NCI-H82 (cell line): ENCODE data around the gene ISCA2.

Source experiments
- DNase-seq: peaks from one replicate; lab custom pipeline; 2025; lab: John Stamatoyannopoulos, UW

ISCA2 gene

DNA sequence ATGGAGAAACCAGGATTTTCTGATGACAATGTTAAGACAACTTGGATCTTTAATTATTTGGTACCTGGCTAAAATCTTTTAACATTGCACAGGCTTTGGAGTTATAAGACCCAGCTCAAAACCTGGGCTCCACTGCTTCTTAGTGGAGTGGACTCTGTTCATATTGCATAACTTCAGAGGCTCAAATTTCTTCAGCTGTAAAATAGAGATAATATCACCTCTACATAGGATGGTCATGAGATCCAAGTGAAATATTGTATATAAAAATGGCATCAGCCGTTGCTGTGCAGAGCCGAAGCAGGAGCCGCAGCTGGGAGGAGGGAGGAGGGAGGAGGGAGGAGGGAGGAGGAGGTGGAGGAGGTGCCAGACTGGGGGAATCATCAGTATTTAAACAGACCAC is 11.0 kb upstream of the ISCA2 start:
- DNase-seq = no peak

DNA sequence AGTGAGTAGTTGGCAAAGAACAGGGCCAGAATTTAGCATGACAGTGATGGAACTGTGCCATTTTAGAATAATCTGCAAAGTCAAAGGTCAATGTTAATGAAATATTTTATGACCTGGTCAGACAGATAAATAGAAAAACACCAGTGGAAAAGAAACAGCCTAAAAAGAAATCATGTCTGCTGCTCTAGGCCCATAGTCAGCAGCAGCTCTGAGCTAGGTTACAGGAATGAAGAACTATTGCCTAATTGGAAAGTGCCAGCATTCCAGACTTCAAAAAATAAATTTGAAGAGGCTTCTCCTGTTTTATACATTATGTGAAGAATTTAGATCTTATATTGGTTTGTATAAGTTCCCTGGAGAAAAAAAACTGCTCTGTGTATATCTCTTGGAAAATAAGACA is 10.2 kb upstream of the ISCA2 start:
- DNase-seq = no peak

DNA sequence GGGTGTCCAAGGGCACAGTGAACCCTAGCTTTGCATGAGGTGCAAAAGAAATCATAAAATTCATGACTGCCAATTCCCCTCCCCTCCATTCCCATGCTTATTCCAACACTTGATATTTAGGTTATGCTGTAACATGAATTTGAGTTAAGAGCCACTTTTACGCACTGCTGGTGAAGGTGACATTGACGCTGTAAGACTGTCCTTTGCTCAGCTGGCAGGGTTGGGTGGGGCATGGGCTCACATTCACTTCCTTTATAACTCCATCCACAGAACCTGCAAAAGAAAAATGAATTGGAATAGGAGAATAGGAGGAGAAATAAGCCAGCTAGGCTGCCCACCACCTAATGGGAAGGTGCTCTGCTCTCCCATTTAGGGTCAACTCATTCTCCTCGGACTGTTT is 7.4 kb upstream of the ISCA2 start:
- no peak for DNase-seq

DNA sequence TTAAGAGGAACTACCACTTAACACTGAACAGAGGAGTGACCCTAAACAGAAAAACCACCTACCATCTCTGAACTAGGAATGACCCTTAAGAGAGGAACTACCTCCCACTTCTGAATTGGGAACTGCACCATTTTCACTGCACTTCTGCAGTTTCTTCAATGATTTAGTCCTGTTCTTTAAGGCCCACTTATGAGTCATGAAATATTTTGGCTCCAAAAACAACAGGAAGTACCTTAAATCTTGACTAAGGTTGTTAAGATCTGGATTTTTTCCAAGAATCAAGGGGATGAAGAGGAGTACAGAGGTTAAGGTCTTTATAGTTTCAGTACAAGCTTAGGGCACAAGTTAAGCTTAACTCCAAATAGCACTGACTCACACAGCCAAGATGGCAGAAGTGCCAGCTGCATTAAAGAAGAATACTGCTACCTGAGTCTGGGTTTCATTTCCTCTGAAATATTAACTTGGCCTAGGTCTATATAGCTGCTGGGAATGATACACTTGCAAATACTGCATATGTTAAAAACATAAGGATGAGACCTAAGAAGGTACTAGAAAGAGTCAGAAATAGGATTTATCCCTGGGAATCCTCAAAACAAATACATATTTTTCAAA is 4.7 kb upstream of the ISCA2 start:
- no peak for DNase-seq

DNA sequence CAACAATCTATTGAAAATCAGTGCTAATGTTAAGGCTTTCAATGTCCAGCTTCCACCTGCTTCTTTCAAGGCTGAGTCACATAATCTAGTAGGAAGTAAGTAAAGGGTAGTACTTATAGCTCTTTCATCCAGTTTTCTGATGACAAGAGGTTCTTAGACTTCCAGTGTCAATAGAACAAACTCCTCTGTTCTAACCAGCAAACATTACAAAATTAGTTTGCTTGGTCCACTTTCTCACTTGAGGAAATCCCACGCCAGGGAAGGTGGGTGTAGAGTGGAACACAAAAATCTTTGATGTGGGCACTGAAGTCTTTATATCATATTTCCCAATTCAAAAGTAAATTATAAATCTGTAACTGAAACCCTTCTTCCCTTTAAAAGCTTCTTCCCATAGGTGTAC is 3.1 kb upstream of the ISCA2 start:
- DNase-seq = no peak

DNA sequence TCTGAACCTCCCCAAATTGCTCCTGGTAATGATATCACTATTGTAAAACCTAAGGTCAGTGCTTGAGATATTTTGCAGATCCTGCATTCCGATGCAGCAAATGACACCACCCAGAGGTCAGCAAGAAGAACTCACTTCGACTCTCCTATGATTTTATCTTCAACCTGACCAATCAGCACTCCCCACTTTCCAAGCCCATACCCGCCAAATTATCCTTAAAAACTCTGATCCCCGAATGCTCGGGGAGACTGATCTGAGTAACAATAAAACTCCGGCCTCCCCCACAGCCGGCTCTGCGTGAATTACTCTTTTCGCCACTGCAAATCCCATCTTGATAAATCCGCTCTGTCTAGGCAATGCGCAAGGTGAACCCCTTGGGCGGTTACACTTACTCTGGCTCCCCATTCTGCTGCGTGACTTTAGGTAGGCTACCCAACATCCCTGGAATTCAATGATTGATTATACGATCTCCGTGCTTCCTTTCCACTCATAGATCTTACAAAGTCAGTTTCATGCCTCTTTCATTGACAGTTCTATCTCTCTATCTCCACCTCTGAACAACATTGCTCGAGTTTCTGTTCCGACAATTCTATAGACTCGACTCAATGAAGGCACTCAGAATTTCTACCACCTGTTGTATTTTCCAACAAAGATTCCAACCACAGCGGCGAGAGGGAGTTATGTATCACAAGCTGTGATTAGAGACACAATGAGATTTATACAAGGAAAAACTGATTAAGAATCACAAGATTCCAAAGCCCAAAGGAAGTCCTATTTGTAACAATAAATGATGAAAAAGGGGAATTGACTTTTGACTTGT is 1.4 kb upstream of the ISCA2 start:
- peak; percentile 47 for DNase-seq

DNA sequence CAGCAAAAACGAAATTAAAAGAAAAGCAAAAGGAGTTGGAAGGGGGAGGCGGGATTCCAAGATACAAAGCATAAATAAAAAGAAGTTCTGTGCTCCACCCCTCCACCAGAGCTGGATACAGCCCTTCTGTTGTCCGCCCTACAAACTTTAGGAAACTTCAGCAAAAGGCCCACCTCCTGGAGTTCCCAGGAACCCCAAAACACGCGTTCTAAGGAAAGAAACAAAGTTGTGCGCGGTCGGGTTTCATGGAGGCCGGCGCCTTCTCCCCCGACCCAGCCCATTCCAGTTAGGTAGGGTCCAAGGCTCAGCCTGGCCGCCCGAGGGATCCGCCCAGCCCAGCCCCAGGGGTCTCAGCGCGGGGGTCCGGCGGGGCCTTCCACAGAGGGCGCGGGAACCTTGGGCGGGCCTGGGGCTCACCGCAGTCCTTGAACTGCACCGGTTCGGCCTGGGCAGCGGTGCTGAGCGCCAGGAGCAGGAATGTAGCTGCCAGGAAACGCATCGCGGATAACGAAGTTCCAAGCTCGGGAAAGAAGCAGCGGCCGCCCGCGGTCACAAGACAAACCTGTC is 706 bp upstream of the ISCA2 start, which contains the start of gene NPC2:
TSS of gene NPC2 (minus strand) at position 530 of the 567 bp plus-strand sequence. CDS start at position 499, 31 bp downstream.
- DNase-seq = no peak

DNA sequence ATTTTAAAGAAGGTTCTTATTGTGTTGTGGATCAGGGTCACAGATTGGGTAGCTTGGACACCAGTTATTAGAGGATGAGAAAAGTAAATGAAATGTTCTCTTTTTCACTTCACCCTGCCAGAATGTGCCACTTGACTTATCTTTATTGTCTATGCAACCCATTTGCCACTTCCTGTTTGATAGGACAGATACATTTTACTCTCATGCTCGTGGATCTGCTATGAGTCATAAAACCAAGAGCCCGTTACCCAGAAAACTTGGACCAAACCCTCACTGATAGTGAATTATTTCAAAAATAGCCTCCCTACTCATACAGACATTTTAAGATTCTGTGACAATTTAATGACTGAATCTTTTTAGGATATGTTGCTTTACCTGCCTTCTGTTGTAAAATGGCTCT is 1.8 kb downstream of the ISCA2 start:
- DNase-seq = no peak

DNA sequence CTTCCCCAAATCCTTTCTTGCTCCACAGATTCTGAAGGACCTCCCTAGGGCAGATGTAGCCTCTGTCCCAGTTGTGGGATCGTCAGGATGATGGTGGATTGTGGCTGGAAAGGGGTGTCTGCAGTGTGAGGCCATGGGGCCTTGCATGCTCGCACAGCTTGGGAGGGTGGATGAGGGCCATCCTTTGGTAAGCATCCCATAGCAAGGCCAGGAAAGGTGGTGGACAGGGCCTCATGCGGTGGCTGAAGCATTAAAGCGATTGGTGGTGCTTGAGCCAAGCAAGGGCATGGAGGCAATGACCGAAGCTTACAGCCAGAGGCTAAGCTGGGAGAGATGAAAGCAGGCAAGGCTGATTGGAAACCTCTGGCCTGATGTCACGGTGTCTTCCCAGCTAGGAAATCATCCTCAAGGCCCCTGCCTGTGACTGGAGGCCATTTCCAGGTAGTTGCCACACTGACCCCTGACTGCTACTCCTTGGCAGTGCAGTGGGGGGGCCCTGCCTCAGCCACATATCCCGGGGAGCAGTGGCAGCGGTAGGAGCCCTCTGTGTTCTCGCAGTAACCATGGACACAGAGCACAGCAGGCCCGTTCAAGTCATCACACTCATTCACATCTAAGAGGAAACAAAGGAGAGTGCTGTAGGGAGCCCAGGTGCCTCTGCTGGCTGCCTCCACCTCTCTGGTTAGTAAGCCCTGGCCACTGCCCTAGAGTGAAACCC is 7.0 kb downstream of the ISCA2 start:
- no peak for DNase-seq

DNA sequence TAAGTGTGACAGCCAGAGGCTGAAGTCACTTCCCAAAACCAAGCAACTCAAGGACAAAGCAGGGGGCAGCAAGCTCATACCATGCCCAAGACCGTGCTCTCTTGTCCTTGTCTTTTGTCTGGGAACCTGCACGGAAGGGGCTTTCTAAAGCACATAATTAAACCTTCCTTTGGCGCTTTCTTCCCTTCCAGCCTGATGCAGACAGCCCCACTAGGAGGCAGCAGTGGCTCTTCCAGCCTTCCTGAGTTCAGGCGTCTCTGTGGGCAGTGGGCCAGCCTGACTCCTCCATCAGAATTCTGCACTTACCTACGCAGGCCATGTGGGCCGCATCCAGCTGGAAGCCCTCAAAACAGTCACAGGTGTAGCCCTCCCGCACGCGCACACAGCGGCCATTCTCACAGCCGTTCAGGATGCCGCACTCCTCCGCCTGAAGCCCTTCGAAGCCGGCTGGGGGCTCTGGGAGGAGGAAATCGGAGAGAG is 7.6 kb downstream of the ISCA2 start:
- DNase-seq = peak; percentile 84

DNA sequence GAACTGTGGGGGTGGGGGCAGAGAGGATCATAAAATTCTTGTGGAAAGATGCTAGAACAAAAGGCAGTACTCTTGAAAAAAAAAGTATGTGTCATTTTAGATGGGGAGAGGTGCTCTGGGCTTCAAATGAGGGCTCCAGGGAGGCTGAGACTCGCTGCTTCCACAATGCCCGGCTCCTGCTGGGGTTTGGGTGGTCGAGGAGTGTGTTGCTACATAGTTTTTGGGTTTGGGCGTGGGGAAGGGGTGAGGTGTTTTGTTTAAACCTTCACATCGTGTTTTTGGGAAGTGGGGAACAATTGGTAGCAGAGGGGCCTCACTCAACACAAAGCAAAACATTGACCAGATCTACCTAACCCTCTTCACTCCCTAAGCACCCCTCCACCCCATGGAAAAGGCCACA is 8.1 kb downstream of the ISCA2 start:
- no peak for DNase-seq

DNA sequence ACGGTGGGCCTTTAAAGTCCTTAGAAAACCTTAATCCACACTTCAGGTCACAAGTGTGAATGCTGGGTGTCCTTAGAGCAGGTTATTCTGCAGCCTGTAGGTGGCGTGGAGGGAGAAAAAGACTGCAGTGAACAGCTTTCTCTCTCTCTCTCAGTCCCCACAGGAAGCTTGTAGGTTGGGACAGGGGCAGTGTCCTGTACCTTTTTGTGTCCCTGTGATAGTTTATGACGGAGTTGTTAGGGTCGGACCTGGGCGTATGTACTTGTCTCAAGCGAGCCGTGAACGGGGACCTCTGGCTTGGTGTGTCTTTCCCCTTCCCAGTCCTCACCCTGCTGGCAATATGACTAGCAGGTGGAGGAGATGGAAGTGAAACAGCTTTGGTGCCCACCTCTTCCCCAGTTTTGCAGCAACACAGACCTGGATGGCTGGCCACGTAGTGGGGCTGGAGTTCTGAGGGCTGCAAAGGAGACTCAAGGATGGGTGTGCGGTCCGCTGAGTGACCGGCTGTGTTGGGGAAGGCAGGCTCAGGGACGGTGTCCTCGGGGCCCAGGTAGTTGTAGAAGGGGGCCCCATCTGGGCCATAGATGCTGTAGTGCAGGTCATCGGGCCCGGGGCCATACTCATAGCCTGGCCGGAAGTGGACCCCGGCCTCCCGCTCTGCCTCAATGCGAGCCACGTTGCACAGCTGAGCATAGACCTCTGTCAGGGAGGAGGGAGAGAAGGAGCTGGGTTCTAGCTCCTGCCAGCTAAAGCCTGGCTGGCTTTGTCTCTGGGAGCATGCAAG is 8.9 kb downstream of the ISCA2 start:
- DNase-seq = peak; percentile 83

DNA sequence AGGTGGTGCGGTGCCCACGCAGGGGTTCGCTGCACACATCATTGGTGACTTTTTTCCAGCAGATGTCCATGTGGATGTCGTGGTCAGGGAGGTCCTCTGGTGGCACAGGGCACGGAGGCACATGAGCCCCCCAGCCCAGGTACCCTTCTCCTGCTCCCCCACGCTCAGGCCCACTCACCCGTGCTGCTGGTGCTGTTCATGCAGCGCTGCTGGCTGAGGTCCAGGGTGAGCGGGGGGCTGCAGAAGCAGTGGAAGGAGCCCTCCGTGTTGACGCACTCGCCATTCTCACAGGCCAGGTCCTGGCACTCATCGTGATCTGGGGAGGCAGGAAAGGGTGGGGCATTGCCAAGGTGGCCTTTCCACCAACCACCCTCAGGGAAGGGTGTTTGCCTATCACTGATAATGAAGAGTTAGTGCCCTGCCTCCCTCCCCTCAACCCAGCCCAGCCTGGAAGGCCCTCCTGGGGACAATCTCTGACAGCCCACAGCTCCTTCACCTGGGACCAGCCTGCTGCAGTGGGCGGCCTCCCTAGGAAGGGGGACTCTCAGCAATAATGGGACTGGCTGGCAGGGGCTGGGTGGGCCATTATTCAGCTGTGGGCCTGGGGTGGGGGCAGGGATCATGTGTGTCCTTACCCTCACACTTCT is 9.8 kb downstream of the ISCA2 start:
- no peak for DNase-seq

DNA sequence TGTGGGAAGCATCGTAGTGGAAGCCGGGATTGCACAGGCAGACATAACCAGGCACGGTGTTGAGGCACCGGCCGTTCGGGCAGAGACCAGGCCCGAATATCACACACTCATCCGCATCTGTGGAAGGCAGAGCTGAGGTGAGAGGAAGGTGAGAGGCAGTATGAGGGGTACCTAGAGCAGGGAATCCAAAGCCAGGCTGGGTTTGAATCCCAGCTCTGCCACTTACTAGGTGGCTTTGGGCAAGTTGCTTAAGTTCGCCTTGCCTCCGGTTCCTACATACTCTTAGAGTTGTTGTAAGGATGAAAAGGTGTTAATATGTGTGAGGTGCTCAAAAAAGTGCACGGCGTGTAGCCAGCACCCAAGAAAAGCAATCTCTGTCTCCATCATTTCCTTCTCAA is 10.4 kb downstream of the ISCA2 start:
- DNase-seq = no peak

DNA sequence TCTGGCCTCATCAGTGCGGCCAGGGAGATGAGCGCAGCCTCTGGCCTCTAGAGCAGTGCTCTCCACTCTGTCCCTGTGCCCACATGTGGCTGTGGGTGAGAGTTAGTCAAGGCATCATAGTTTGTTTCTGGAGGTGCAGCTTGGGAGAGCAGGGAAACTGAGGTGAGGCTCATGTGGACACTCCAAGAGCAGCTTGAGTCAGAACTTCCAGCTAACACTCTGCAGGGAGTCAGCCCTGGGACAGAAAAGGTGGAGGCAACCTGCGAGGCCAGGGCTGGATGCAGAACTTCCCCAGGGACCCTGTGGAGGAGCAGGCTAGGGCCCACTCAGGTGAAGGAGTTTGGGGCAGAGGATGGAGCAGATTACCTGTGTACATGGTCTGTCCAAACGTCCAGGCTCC is 10.8 kb downstream of the ISCA2 start:
- no peak for DNase-seq

DNA sequence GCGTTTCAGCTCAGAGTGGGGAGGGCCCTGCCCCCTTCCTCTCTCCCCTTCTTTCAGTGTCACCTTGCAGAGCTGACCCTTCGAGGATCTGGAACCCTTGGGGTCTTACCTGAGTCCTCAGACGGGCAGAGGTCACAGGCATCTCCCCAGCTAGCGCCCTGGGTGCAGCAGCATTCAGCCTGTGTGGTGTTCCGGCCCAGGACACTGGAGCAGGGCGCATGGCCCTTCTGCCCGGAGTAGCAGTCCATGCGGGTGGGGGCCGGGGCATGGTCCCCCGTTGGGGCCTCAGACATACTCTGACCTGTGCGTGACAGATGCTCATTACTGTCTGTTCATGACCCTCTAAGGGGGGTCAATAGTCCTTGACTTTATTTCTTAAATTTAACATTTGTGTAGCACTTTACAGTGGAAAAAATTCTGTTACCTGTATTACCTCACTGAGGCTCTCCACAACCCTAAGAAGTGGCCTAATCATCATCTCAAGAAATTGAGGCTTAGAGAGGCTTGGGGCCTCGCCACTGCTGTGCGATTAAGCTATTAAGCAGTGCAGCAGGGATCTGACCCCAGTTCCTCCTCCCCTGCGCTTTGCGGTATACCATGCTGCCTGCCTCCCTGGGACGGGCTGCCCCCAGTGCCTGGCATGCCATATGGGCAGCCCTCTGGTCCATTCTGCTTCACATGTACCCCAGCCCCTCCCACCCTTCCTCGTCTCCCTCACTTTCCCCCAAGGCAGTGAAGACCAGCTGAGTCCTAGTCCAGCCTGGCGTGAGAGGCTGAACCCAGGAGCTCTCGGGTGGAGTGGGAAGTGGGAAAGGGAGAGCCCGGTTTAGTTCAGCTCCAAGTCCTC is 11.5 kb downstream of the ISCA2 start:
- DNase-seq = peak; percentile 79

DNA sequence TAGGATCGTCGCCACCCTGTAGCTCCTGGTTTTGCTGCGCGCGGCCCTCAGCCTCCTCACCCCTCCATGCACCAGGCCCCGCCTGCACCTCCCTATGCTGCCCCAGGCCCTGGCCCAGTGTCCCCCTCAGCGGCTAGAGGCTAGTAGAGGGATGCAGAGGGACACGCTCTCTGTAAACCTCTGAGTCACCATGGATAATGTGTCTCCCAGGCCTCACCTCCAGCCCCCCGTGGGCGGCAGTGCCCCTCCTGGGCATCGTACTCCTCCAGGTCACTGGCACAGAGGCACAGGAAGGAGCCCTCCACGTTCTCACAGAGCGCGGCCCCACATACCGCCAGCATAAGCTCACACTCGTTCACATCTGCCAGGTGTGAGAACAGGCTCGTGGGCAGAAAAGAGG is 12.3 kb downstream of the ISCA2 start:
- no peak for DNase-seq

DNA sequence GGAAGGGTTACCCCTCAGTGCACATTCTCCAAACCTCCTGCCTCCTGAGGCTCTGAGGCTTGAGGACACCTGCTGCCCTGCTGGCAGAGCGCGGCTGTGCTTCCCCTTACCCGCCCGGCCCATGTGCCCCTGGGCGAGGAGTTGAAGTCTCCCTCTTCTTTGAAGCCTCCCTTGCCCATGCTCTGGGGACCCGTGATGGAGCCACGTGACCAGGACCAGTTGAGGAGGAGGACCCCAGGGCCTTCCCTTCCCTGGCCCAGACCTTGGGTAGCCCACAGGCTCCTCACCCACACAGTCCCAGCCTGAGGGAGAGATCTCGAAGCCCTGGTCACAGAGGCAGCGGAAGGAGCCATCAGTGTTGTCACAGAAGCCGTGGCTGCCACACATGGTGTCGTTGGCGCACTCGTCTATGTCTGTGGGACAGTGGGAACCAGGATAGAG is 12.9 kb downstream of the ISCA2 start:
- no peak for DNase-seq

DNA sequence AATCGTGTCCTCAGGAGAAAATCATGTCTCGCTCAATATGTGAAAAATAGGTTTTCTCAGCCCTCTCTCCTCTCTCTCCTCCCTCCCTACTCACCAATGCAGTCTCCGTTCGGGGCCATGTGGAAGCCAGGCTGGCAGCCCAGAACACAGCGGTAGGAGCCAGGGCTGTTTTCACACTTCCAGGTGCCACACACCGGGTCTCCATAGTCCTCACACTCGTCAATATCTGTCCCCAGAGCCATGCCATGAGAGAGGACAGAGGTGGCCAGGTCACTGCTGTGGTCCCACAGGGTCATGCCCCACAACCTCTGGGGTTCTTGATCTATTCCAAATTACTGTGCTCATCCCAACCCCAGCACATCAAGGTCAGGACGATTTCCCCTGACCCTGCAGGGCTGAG is 13.5 kb downstream of the ISCA2 start:
- no peak for DNase-seq

DNA sequence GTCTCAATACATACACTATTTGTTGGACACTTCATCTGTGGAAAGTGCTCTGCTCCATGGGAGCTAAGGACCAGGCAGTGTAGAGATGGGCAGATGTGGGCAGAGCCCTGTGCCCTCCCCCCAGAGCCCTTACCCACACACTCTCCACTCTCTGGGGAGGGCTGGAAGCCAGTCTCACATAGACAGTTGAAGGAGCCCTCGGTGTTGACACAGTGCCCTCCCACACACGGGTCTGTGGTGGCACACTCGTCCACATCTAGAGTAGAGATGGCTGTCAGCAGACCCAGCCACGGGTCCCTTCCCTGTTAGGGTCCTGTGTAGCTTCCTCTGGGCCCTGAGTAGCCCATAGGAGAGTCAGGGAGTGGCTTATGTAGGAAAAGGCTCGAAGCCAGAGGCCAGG is 14.3 kb downstream of the ISCA2 start:
- DNase-seq = no peak
